MM.1S (cell line): ENCODE results near the gene LCAT.

Experiments used
- CTCF ChIP-seq: fragments of 300-600 bp; sonication (generic); IDR thresholded peaks from 2 replicates; pipeline ENCODE4 v1.5.1; 2016; ENCODE audit warnings: antibody characterized with exemption, low read length, mixed read lengths
- EZH2phosphoT487 ChIP-seq: fragments of 300-600 bp; sonication (generic); IDR thresholded peaks from 2 replicates; pipeline ENCODE4 v1.6.1; 2018; ENCODE audit warnings: antibody characterized with exemption, low read length

- TF ChIP-seq EZH2phosphoT487 = no peak
- no peak for TF ChIP-seq CTCF
These were observed 10.1 kb downstream of the LCAT start for GRCh38 chr16:67933805-67934204.
